ENCODE results near the gene MYO15B. TPM values are rescaled to one million over a fixed set of nuclear protein-coding genes. Genes with fewer than 3 reads are reported as not detected.

The MYO15B gene
- polyA plus RNA-seq, 1 donor from 2014 or later = 2.4 TPM

GRCh38 chr17:75570772-75571171 lies 16.8 kb upstream of the MYO15B start:
- TF ChIP-seq POLR2AphosphoS5 (IDR thresholded peaks at IDR 0.05) = no peak
- no peak for TF ChIP-seq MXI1 (conservative IDR thresholded peaks at IDR 0.05; ENCODE audit: poor library complexity, severe bottlenecking)
- no peak for TF ChIP-seq CTCF (IDR thresholded peaks at IDR 0.05; ENCODE audit: poor library complexity, severe bottlenecking)
- no peak for TF ChIP-seq RAD21 (conservative IDR thresholded peaks at IDR 0.05)
- no peak for TF ChIP-seq EP300 (conservative IDR thresholded peaks at IDR 0.05; ENCODE audit: poor library complexity, severe bottlenecking)
- no peak for TF ChIP-seq REST (IDR thresholded peaks at IDR 0.05; ENCODE audit: borderline replicate concordance)
- TF ChIP-seq EZH2 (IDR thresholded peaks at IDR 0.05; ENCODE audit: borderline replicate concordance, insufficient read depth, low read length, poor library complexity, severe bottlenecking) = no peak
- no peak for TF ChIP-seq TAF1 (IDR thresholded peaks at IDR 0.05; ENCODE audit: low read depth)
- TF ChIP-seq SMC3 (conservative IDR thresholded peaks at IDR 0.05; ENCODE audit: poor library complexity) = no peak
- Histone ChIP-seq H3K9me2 (ENCODE audit: insufficient read depth, low read length) (no peaks in the 10 kb centered on the region), H3K4me3 (ENCODE audit: low read length) (no peak overlapping the region), H3K9ac (ENCODE audit: low read length) (no peak overlapping the region), H3K4me2 (ENCODE audit: low read length) (no peak overlapping the region), H3F3A (ENCODE audit: insufficient read depth, low read length, poor library complexity, severe bottlenecking) (no peaks in the 10 kb centered on the region), H3K27ac (ENCODE audit: low read length) (no peak overlapping the region), H4K20me1 (ENCODE audit: insufficient read depth) (no peaks in the 10 kb centered on the region), H3K27me3 (ENCODE audit: insufficient read depth, low read depth, low read length) (no peaks in the 10 kb centered on the region), H3K9me3 (ENCODE audit: low read length) (no peaks in the 10 kb centered on the region), H3K79me2 (replicated peaks; ENCODE audit: insufficient read depth, low read length) (no peaks in the 10 kb centered on the region), H3K36me3 (ENCODE audit: insufficient read depth, low read length) (no peaks in the 10 kb centered on the region), H2AFZ (ENCODE audit: low read depth, low read length) (no peak overlapping the region)

GRCh38 chr17:75571197-75571884 lies 16.3 kb upstream of the MYO15B start:
- Histone ChIP-seq H3K9me2 (ENCODE audit: insufficient read depth, low read length) (no peaks in the 10 kb centered on the region), H3K9me3 (ENCODE audit: low read length) (no peaks in the 10 kb centered on the region), H3K27ac (ENCODE audit: low read length) (no peak overlapping the region), H3K9ac (ENCODE audit: low read length) (no peak overlapping the region), H2AFZ (ENCODE audit: low read depth, low read length) (no peak overlapping the region), H3F3A (ENCODE audit: insufficient read depth, low read length, poor library complexity, severe bottlenecking) (no peaks in the 10 kb centered on the region), H3K27me3 (ENCODE audit: insufficient read depth, low read depth, low read length) (no peaks in the 10 kb centered on the region), H3K79me2 (replicated peaks; ENCODE audit: insufficient read depth, low read length) (no peaks in the 10 kb centered on the region), H4K20me1 (ENCODE audit: insufficient read depth) (no peaks in the 10 kb centered on the region), H3K4me2 (ENCODE audit: low read length) (no peak overlapping the region), H3K4me3 (ENCODE audit: low read length) (no peak overlapping the region), H3K36me3 (ENCODE audit: insufficient read depth, low read length) (no peaks in the 10 kb centered on the region)
- TF ChIP-seq SMC3 (conservative IDR thresholded peaks at IDR 0.05; ENCODE audit: poor library complexity) (no peak), TAF1 (IDR thresholded peaks at IDR 0.05; ENCODE audit: low read depth) (no peak), CTCF (IDR thresholded peaks at IDR 0.05; ENCODE audit: poor library complexity, severe bottlenecking) (no peak), EZH2 (IDR thresholded peaks at IDR 0.05; ENCODE audit: borderline replicate concordance, insufficient read depth, low read length, poor library complexity, severe bottlenecking) (no peak), RAD21 (conservative IDR thresholded peaks at IDR 0.05) (no peak), REST (IDR thresholded peaks at IDR 0.05; ENCODE audit: borderline replicate concordance) (no peak), MXI1 (conservative IDR thresholded peaks at IDR 0.05; ENCODE audit: poor library complexity, severe bottlenecking) (no peak), EP300 (conservative IDR thresholded peaks at IDR 0.05; ENCODE audit: poor library complexity, severe bottlenecking) (no peak), POLR2AphosphoS5 (IDR thresholded peaks at IDR 0.05) (no peak)
